ENCODE measurements around the gene SLC41A2.

GRCh38 chr12:104933778-104934177, 24.3 kb downstream of the SLC41A2 start:
- TF ChIP-seq E2F4 (IDR thresholded peaks at IDR 0.05; ENCODE audit: low read depth, low read length) (no peak), BCLAF1 (IDR thresholded peaks at IDR 0.05) (no peak), SREBF2 (IDR thresholded peaks at IDR 0.05; ENCODE audit: low read length) (no peak), CBFB (IDR thresholded peaks at IDR 0.05; ENCODE audit: low read depth) (no peak), RAD21 (IDR thresholded peaks at IDR 0.05; ENCODE audit: insufficient read depth, low read depth, low read length) (no peak), BCL11A (IDR thresholded peaks at IDR 0.05; ENCODE audit: low read depth, low read length) (no peak), FOXK2 (IDR thresholded peaks at IDR 0.05) (no peak), EP300 (IDR thresholded peaks at IDR 0.05; ENCODE audit: borderline replicate concordance in 1 of 2, control insufficient read depth in 1 of 2, low read depth in 2 of 2, low read length in 2 of 2) (no peak)
- TF ChIP-seq, protein P1, sequence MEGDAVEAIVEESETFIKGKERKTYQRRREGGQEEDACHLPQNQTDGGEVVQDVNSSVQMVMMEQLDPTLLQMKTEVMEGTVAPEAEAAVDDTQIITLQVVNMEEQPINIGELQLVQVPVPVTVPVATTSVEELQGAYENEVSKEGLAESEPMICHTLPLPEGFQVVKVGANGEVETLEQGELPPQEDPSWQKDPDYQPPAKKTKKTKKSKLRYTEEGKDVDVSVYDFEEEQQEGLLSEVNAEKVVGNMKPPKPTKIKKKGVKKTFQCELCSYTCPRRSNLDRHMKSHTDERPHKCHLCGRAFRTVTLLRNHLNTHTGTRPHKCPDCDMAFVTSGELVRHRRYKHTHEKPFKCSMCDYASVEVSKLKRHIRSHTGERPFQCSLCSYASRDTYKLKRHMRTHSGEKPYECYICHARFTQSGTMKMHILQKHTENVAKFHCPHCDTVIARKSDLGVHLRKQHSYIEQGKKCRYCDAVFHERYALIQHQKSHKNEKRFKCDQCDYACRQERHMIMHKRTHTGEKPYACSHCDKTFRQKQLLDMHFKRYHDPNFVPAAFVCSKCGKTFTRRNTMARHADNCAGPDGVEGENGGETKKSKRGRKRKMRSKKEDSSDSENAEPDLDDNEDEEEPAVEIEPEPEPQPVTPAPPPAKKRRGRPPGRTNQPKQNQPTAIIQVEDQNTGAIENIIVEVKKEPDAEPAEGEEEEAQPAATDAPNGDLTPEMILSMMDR (IDR thresholded peaks at IDR 0.05 in 2 of 3, conservative IDR thresholded peaks at IDR 0.05 in 1 of 3; ENCODE audit: control insufficient read depth in 2 of 3, extremely low read depth in 1 of 3, insufficient read depth in 1 of 3, low read depth in 3 of 3, low read length in 3 of 3) = no peak

Measured in GM12878 (cell line).